ENCODE results near the gene UBE3D.
"Not testable (repeated sequence)": the region's sequence is repeated elsewhere in the genome, so short reads cannot be mapped to it uniquely, and the experiment has no call there.

DNA sequence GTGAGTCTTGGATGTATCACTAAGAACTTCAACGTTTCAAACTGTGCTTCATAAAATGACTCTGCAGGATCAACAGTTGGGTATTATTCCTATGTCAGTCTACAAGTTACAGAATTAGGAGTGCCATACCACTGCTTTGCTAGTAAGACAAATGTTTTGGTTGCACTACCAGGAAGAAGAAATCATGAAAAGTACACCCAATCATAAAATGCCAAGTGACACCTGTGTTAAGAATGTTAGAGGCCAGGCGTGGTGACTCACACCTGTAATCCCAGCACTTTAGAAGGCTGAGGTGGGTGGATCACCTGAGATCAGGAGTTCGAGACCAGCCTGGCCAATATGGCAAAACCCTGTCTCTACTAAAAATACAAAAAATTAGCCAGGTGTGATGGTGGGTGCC lies 174.1 kb downstream of the UBE3D start:
- TF ChIP-seq CTCF (IDR thresholded peaks at IDR 0.05 in 8 of 11, conservative IDR thresholded peaks at IDR 0.05 in 3 of 11); POLR2AphosphoS5 (IDR thresholded peaks at IDR 0.05): not testable (repeated sequence)
